ENCODE measurements around the gene TNFSF18. TPM values are rescaled to one million over a fixed set of nuclear protein-coding genes. Genes with fewer than 3 reads are reported as not detected.
"Not testable (repeated sequence)": the region's sequence is repeated elsewhere in the genome, so short reads cannot be mapped to it uniquely, and the experiment has no call there.

Gene TNFSF18
- total RNA-seq, 1 experiment from 2014 or later, result not detected

DNA sequence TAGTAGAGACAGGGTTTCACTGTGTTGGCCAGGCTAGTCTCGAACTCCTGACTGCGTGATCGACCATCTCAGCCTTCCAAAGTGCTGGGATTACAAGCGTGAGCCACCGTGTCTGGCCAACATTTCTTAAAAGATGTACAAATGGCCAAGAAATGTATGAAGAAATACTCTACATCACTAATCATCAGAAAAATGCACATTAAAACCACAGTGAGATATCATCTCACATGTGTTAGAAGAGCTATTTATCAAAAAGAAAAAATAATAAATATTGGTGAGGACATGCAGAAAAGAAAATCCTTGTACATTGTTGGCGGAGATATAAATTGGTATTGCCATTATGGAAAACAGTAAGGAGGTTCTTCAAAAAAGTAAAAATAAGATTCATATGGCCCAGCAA is 33.6 kb upstream of the TNFSF18 start:
- POLR2A ChIA-PET, result interaction anchor here (0.7 kb wide), 1 partner anchor 112 kb away, joined by 7 read pairs; no protein-coding TSS in a partner anchor
- H3K4me3 Mint-ChIP-seq, result no peak overlapping the region
- no peak overlapping the region for H3K27ac Mint-ChIP-seq
- CTCF ChIA-PET, result interaction anchor here (0.6 kb wide), 1 partner anchor 49 kb away, joined by 5 read pairs; no protein-coding TSS in a partner anchor
- no peaks in the 10 kb centered on the region for H3K4me1 Mint-ChIP-seq
- no peaks in the 10 kb centered on the region for H3K36me3 Mint-ChIP-seq
- peaks cover 11% of the 10 kb centered on the region; the same call in 1 of the 2 replicates for H3K9me3 Mint-ChIP-seq
- no peaks in the 10 kb centered on the region for H3K27me3 Mint-ChIP-seq (ENCODE audit: low read depth)
- ATAC-seq (no peak), DNase-seq (ENCODE audit: low spot score) (no peak)
- TF ChIP-seq, protein P1, sequence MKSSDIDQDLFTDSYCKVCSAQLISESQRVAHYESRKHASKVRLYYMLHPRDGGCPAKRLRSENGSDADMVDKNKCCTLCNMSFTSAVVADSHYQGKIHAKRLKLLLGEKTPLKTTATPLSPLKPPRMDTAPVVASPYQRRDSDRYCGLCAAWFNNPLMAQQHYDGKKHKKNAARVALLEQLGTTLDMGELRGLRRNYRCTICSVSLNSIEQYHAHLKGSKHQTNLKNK (CRISPR knock-in tag; IDR thresholded peaks at IDR 0.05), result no peak
- TF ChIP-seq, protein P2, sequence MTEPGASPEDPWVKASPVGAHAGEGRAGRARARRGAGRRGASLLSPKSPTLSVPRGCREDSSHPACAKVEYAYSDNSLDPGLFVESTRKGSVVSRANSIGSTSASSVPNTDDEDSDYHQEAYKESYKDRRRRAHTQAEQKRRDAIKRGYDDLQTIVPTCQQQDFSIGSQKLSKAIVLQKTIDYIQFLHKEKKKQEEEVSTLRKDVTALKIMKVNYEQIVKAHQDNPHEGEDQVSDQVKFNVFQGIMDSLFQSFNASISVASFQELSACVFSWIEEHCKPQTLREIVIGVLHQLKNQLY (CRISPR knock-in tag; IDR thresholded peaks at IDR 0.05), result no peak
- TF ChIP-seq ZNF219 (CRISPR knock-in tag; IDR thresholded peaks at IDR 0.05; ENCODE audit: borderline replicate concordance), result no peak
- TF ChIP-seq PRRX2 (CRISPR knock-in tag; IDR thresholded peaks at IDR 0.05), result no peak
- TF ChIP-seq NR3C1 (CRISPR knock-in tag; conservative IDR thresholded peaks at IDR 0.05; ENCODE audit: low read depth), result no peak
- TF ChIP-seq ATF3 (CRISPR knock-in tag; conservative IDR thresholded peaks at IDR 0.05), result no peak

DNA sequence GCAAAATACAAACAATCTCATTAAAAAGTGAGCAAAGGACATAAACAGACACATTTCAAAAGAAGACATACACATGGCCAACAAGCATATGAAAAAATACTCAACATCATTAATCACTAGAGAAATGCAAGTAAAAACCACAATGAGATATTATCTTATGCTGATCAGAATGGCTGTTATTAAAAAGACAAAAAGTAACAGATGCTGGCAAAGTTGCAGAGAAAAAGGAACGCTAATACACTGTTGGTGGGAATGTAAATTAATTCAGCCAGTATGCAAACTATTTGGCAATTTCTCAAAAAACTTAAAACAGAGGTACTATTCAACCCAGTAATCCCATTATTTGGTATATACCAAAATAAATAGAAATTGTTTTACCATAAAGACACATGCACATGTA is 32.2 kb upstream of the TNFSF18 start:
- no peak overlapping the region for H3K27ac Mint-ChIP-seq
- no peaks in the 10 kb centered on the region for H3K4me1 Mint-ChIP-seq
- no peak overlapping the region for H3K4me3 Mint-ChIP-seq
- H3K27me3 Mint-ChIP-seq (ENCODE audit: low read depth), result no peaks in the 10 kb centered on the region
- ATAC-seq, result no peak
- H3K36me3 Mint-ChIP-seq, result no peaks in the 10 kb centered on the region
- H3K9me3 Mint-ChIP-seq, result peaks cover 11% of the 10 kb centered on the region; the same call in 1 of the 2 replicates
- TF ChIP-seq GTF2I (CRISPR knock-in tag; conservative IDR thresholded peaks at IDR 0.05) (no peak), AFF4 (CRISPR knock-in tag; IDR thresholded peaks at IDR 0.05; ENCODE audit: borderline replicate concordance) (no peak), NR1H2 (CRISPR knock-in tag; IDR thresholded peaks at IDR 0.05) (no peak), NFE2L1 (CRISPR knock-in tag; IDR thresholded peaks at IDR 0.05) (no peak), TEAD4 (CRISPR knock-in tag; IDR thresholded peaks at IDR 0.05) (no peak), RELA (CRISPR knock-in tag; IDR thresholded peaks at IDR 0.05; ENCODE audit: borderline replicate concordance) (no peak), ESRRA (CRISPR knock-in tag; IDR thresholded peaks at IDR 0.05; ENCODE audit: borderline replicate concordance) (no peak), FOXP1 (CRISPR knock-in tag; IDR thresholded peaks at IDR 0.05; ENCODE audit: borderline replicate concordance) (no peak), NR2C2 (CRISPR knock-in tag; IDR thresholded peaks at IDR 0.05) (no peak), ATF3 (CRISPR knock-in tag; conservative IDR thresholded peaks at IDR 0.05) (no peak), CDX4 (CRISPR knock-in tag; IDR thresholded peaks at IDR 0.05; ENCODE audit: borderline replicate concordance) (no peak), TP53 (CRISPR knock-in tag; IDR thresholded peaks at IDR 0.05) (no peak)
- TF ChIP-seq, protein P3, sequence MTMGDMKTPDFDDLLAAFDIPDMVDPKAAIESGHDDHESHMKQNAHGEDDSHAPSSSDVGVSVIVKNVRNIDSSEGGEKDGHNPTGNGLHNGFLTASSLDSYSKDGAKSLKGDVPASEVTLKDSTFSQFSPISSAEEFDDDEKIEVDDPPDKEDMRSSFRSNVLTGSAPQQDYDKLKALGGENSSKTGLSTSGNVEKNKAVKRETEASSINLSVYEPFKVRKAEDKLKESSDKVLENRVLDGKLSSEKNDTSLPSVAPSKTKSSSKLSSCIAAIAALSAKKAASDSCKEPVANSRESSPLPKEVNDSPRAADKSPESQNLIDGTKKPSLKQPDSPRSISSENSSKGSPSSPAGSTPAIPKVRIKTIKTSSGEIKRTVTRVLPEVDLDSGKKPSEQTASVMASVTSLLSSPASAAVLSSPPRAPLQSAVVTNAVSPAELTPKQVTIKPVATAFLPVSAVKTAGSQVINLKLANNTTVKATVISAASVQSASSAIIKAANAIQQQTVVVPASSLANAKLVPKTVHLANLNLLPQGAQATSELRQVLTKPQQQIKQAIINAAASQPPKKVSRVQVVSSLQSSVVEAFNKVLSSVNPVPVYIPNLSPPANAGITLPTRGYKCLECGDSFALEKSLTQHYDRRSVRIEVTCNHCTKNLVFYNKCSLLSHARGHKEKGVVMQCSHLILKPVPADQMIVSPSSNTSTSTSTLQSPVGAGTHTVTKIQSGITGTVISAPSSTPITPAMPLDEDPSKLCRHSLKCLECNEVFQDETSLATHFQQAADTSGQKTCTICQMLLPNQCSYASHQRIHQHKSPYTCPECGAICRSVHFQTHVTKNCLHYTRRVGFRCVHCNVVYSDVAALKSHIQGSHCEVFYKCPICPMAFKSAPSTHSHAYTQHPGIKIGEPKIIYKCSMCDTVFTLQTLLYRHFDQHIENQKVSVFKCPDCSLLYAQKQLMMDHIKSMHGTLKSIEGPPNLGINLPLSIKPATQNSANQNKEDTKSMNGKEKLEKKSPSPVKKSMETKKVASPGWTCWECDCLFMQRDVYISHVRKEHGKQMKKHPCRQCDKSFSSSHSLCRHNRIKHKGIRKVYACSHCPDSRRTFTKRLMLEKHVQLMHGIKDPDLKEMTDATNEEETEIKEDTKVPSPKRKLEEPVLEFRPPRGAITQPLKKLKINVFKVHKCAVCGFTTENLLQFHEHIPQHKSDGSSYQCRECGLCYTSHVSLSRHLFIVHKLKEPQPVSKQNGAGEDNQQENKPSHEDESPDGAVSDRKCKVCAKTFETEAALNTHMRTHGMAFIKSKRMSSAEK (CRISPR knock-in tag; IDR thresholded peaks at IDR 0.05; ENCODE audit: borderline replicate concordance), result no peak
- ChIA-PET POLR2A (no interaction called here), CTCF (no interaction called here)
- no peak for DNase-seq (ENCODE audit: low spot score)

GRCh38 chr1:173074217-173074616 is 23.5 kb upstream of the TNFSF18 start:
- H3K27ac Mint-ChIP-seq; POLR2A ChIA-PET; H3K4me3 Mint-ChIP-seq; DNase-seq (ENCODE audit: low spot score); H3K4me1 Mint-ChIP-seq; CTCF ChIA-PET; H3K27me3 Mint-ChIP-seq (ENCODE audit: low read depth); ATAC-seq: not testable (repeated sequence)
- Mint-ChIP-seq H3K36me3 (peaks cover 20% of the 10 kb centered on the region), H3K9me3 (peaks cover 38% of the 10 kb centered on the region)
